GM12801 (cell line): ENCODE data around the gene EEF1B2.

Experiments
- CTCF ChIP-seq: IDR thresholded peaks from one replicate; pipeline ENCODE4 v1.5.1; 2011; ENCODE audit warnings: control low read depth; ENCODE audit not compliant: insufficient read length; ENCODE audit errors: extremely low read depth

EEF1B2 gene

GRCh38 chr2:206201075-206201848 lies 41.6 kb downstream of the EEF1B2 start:
- no peak for TF ChIP-seq CTCF

- no peak for TF ChIP-seq CTCF
Observed at GRCh38 chr2:206202446-206202845, 42.8 kb downstream of the EEF1B2 start.

- no peak for TF ChIP-seq CTCF
Observed at GRCh38 chr2:206203331-206203730, 43.6 kb downstream of the EEF1B2 start.

- TF ChIP-seq CTCF = no peak
Observed at GRCh38 chr2:206204710-206205109, 45.0 kb downstream of the EEF1B2 start.

- TF ChIP-seq CTCF = no peak
Observed at GRCh38 chr2:206208900-206209299, 49.2 kb downstream of the EEF1B2 start.

- no peak for TF ChIP-seq CTCF
Observed at GRCh38 chr2:206211657-206212255, 52.1 kb downstream of the EEF1B2 start.
